ENCODE results near the gene CDK19.

The CDK19 gene

DNA sequence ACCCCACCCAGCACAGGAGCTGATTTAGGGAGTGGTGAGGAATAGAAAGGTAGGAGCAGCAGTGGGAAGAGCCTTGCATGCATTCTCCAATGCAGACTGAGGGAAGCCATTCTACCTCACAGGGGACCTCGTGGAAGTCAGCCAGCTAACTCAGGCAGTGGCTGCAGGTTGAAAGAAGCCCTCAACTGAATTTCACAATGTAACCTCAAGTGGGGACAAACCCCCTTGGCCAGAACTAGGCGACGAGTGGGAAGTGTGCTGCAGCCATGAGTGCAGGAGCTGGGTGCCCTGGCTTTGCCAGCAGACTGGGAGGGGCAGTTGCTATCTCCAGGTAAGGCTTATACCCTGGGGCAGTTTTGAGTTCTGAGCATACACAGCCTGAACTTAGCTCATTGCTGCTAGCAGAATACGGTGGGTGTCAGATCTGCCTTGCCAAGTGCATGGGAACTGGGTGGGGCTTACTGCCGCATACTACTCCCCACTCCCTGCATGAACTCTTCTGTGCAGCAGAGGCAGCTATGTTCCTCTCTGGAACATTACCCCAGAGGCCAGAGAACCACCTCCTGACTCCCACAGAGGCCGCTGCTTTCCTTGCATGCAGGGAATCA is 126.5 kb downstream of the CDK19 start:
- TF ChIP-seq, protein P1, sequence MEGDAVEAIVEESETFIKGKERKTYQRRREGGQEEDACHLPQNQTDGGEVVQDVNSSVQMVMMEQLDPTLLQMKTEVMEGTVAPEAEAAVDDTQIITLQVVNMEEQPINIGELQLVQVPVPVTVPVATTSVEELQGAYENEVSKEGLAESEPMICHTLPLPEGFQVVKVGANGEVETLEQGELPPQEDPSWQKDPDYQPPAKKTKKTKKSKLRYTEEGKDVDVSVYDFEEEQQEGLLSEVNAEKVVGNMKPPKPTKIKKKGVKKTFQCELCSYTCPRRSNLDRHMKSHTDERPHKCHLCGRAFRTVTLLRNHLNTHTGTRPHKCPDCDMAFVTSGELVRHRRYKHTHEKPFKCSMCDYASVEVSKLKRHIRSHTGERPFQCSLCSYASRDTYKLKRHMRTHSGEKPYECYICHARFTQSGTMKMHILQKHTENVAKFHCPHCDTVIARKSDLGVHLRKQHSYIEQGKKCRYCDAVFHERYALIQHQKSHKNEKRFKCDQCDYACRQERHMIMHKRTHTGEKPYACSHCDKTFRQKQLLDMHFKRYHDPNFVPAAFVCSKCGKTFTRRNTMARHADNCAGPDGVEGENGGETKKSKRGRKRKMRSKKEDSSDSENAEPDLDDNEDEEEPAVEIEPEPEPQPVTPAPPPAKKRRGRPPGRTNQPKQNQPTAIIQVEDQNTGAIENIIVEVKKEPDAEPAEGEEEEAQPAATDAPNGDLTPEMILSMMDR (conservative IDR thresholded peaks at IDR 0.05): no peak
- no peak for TF ChIP-seq ZFX (IDR thresholded peaks at IDR 0.05)

DNA sequence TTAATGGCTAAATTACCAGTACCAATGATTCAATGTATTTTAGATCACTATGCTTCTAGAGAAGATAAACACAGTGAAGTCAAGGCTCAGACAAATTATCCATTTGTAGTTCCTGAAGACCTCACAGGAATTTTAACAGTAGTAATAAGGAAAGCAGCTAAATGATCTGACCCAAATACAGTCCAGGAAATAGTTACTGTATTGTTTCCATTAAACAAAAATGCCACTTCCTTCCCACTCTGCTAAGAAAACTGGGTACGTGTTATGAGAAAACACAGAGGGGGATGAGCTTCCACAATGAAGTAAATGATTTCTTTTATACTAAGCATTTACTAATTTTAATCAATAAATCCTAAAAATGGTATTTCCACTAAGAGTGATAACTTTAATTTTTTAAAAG is 127.9 kb downstream of the CDK19 start:
- no peak overlapping the region for H3K27ac ChIP-seq
- TF ChIP-seq, protein P1 (conservative IDR thresholded peaks at IDR 0.05): no peak
- no peak for TF ChIP-seq ZFX (IDR thresholded peaks at IDR 0.05)

More for the DNA sequence above, 126.5 kb downstream of the CDK19 start:
- peak overlapping the region; percentile 79 for H3K27ac ChIP-seq

DNA sequence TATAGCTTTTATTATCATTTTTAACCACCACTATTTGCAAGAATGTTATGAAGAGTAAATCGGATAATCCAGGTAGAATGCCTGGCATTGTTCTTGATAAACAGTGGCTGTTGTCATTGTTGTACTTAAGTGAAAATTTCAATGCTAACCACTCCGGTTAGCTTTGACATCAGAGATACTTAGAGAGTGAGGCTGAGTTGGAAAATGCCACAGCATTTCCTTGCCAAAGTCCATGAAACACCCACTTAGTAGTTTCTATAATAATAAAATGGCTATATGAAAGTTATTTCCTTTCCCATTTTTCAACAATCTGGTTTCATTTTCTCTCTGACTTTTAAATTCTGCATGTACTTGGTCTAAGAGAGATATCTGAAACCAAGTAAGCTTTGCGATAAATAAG is 132.0 kb downstream of the CDK19 start:
- H3K27ac ChIP-seq: peak overlapping the region; percentile 68
- no peak for TF ChIP-seq ZFX (IDR thresholded peaks at IDR 0.05)
- TF ChIP-seq, protein P1 (conservative IDR thresholded peaks at IDR 0.05): no peak

DNA sequence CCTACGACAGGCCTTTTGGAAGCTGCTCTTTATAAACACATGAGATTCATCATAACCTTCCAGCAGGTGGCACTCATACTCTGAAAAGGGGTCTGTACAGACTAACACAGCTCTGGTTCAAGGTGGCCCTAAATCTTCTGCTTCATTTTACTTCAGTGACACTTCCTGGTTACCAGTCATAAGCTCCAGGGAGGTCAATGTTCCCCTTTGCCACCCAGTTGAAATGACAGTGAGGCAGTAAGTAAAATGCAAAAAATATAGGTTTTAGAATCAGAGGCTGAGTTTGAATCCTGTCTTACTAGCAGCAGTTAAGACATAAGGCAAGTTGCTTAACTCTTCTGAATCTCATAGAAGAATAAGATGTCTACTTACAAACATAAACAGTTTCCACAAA is 132.8 kb downstream of the CDK19 start:
- H3K27ac ChIP-seq: peak overlapping the region; percentile 68
- no peak for TF ChIP-seq ZFX (IDR thresholded peaks at IDR 0.05)
- TF ChIP-seq, protein P1 (conservative IDR thresholded peaks at IDR 0.05): peak; percentile 81

GRCh38 chr6:110681543-110682459 is 133.5 kb downstream of the CDK19 start:
- peak overlapping the region; percentile 94 for H3K27ac ChIP-seq
- no peak for TF ChIP-seq ZFX (IDR thresholded peaks at IDR 0.05)
- TF ChIP-seq, protein P1 (conservative IDR thresholded peaks at IDR 0.05): no peak

DNA sequence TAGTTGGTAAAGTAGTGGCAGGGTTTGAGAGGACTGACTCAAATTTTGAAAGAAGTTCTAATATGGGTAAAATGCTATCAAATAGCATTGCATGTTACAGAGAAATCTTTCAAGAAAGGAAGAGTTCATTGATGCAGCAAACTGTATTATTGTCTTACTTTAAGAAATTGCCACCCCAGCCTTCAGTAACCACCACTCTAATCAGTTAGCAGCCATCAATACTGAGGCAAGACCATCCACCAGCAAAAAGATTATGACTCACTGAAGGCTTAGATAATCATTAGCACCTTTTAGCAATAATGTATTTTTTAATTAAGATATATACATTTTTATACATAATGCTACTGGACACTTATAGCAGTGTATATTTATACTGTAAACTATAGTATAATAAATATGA is 138.9 kb downstream of the CDK19 start:
- H3K27ac ChIP-seq: no peak overlapping the region
- no peak for TF ChIP-seq ZFX (IDR thresholded peaks at IDR 0.05)
- TF ChIP-seq, protein P1 (conservative IDR thresholded peaks at IDR 0.05): no peak

GRCh38 chr6:110674096-110674495 is 141.2 kb downstream of the CDK19 start:
- TF ChIP-seq ZFX (IDR thresholded peaks at IDR 0.05): no peak
- TF ChIP-seq, protein P1 (conservative IDR thresholded peaks at IDR 0.05): no peak
- peak overlapping the region; percentile 66 for H3K27ac ChIP-seq

Measured in C4-2B (cell line).